Adrenal gland (tissue), 12 donors: ENCODE results near the gene C22orf31. TPM values are rescaled to one million over a fixed set of nuclear protein-coding genes. Genes with fewer than 3 reads are reported as not detected.

Experiments used
- DNase-seq, 7 donors: peaks; one replicate each; pipeline ENCODE4 v3.0.0-alpha.2; 2019 to 2020
- H3K27ac ChIP-seq, 5 donors: fragments of 200-600 bp; sonication (generic) in 4 of 5; 1 replicate in 3 of 5; 2 replicates in 2 of 5; pipeline versions ENCODE4 v1.5.1 to v1.8.0; 2016 to 2020; ENCODE audit warnings: mild to moderate bottlenecking in 1 of 5
- H3K27me3 ChIP-seq: fragments of 200-600 bp; 2 replicates; pipeline ENCODE4 v1.8.0; 2021
- H3K36me3 ChIP-seq, 2 donors: fragments of 200-600 bp; replicated peaks in 1 of 2; 1 replicate in 1 of 2; 2 replicates in 1 of 2; pipeline versions ENCODE4 v1.5.1 to v1.8.0; 2018 to 2022
- H3K4me1 ChIP-seq, 2 donors: fragments of 200-600 bp; replicated peaks in 1 of 2; 1 replicate in 1 of 2; 2 replicates in 1 of 2; pipeline versions ENCODE4 v1.5.1 to v1.8.0; 2018 to 2021
- H3K4me3 ChIP-seq, 4 donors: fragments of 200-600 bp; sonication (generic) in 3 of 4; one replicate each; pipeline ENCODE4 v1.5.1; 2016 to 2018
- H3K9me3 ChIP-seq, 3 donors: fragments of 200-600 bp; sonication (generic) in 1 of 3; replicated peaks in 1 of 3; 1 replicate in 2 of 3; 2 replicates in 1 of 3; pipeline versions ENCODE4 v1.5.1 to v1.8.0; 2016 to 2021
- CTCF ChIP-seq, 6 experiments: fragments of 450-650 bp in 4 of 6; fragments of 200-600 bp in 2 of 6; sonication (generic) in 1 of 6; IDR thresholded peaks; 1 replicate in 5 of 6; 2 replicates in 1 of 6; pipeline versions ENCODE4 v1.5.1 to v1.8.0; 2016 to 2021; ENCODE audit warnings: antibody characterized with exemption in 6 of 6, mild to moderate bottlenecking in 2 of 6, moderate library complexity in 1 of 6
- POLR2A ChIP-seq, 2 donors: fragments of 450-650 bp; IDR thresholded peaks; one replicate each; pipeline ENCODE4 v1.6.1; 2017; ENCODE audit warnings: antibody characterized with exemption in 2 of 2, mild to moderate bottlenecking in 2 of 2, moderate library complexity in 1 of 2
- WGBS, 4 donors: extraction: QIAGEN DNeasy Blood & Tissue Kit in 2 of 4; methylation state at CpG; one replicate each; pipeline versions ENCODE4 v1.1.5 to v1.1.7; 2013 to 2017; 5-methylcytosine and 5-hydroxymethylcytosine counted together
- intact Hi-C, 2 donors: fragments of 100-400 bp; cut with DNase I; formaldehyde crosslinking; loops; one replicate each; pipeline versions ENCODE4 v1.14.1 to v1.15.0; 2022 to 2023
- polyA plus RNA-seq, 3 donors: library from polyadenylated mRNA; stranded (reverse); fragments of 200-250 nt in 2 of 3; fragments of 350-450 nt in 1 of 3; fragmentation: Illumina TruSeq in 1 of 3; extraction: RNeasy Lipid Tissue Mini Kit (QIAGEN cat#74804) in 1 of 3; gene quantifications; one replicate each; pipeline ENCODE4 v1.2.3, GENCODE V29; 2013 to 2014
- total RNA-seq, 9 donors: library from RNA; depleted of rRNA in 4 of 9; stranded (reverse); fragments of >200 nt in 4 of 9; fragments of 120-200 nt in 1 of 9; fragmentation: NEBNext Ultra II Directional in 1 of 9; extraction: Animal tissue kit (Norgen Biotek cat#: 25700) in 1 of 9; gene quantifications; one replicate each; pipeline versions ENCODE4 v1.1.0 to v1.2.4, GENCODE V29; 2013 to 2023
- donor health status: healthy with polysubstance abuse.
- donor health status: Bipolar disorder and iron deficiency.
- donor health status: DM: yes; HTN: yes; CAD: no.
- donor health status: DM: no; HTN: no; CAD: no.
- donor health status: DM: no; HTN: no; CAD: no.
- donor health status: DM: yes; HTN: yes; CAD: no.

Gene C22orf31
- total and polyA plus RNA-seq, 12 donors: 0.11 to 1.9 (median 0.90) TPM; not detected in 8

- Histone ChIP-seq H3K36me3 (no peaks in the 10 kb centered on the region), H3K4me3 (peak overlapping the region in 1 of 4 donors; percentile 76), H3K9me3 (no peaks in the 10 kb centered on the region), H3K27ac (no peak overlapping the region), H3K27me3 (no peaks in the 10 kb centered on the region), H3K4me1 (peaks cover 0 to 35% of the 10 kb centered on the region in 2 donors)
- WGBS, 4 donors: 24 to 53% (median 37%) methylated on average over 24 to 60 of the region's 60 CpGs
- intact Hi-C loops: loop anchor here (5.0 to 10.0 kb wide), 2 partner anchors 81 to 83 kb away; no protein-coding TSS in a partner anchor
- TF ChIP-seq CTCF (IDR thresholded peaks at IDR 0.05): no peak
- TF ChIP-seq POLR2A (IDR thresholded peaks at IDR 0.05): no peak
- DNase-seq: peak in 1 of 7 donors; percentile 31
Measured at GRCh38 chr22:29071261-29072045, 9.8 kb upstream of the C22orf31 start.

- H3K27ac ChIP-seq: no peak overlapping the region
- H3K9me3 ChIP-seq: no peaks in the 10 kb centered on the region
- DNase-seq: peak in 1 of 7 donors; percentile 10
- peaks cover 0 to 35% of the 10 kb centered on the region in 2 donors for H3K4me1 ChIP-seq
- intact Hi-C loops: loop anchor here (5.0 to 10.0 kb wide), 2 partner anchors 82 to 84 kb away; no protein-coding TSS in a partner anchor
- no peaks in the 10 kb centered on the region for H3K27me3 ChIP-seq
- TF ChIP-seq POLR2A (IDR thresholded peaks at IDR 0.05): no peak
- no peak for TF ChIP-seq CTCF (IDR thresholded peaks at IDR 0.05)
- 98 to 100% (median 98%) methylated on average over 4 of the region's 4 CpGs for WGBS, 4 donors
- H3K4me3 ChIP-seq: no peak overlapping the region
- no peaks in the 10 kb centered on the region for H3K36me3 ChIP-seq
Measured at GRCh38 chr22:29070490-29070889, 8.9 kb upstream of the C22orf31 start.

- TF ChIP-seq CTCF (IDR thresholded peaks at IDR 0.05) (no peak), POLR2A (IDR thresholded peaks at IDR 0.05) (no peak)
- intact Hi-C loops: no loop called here
- H3K4me1 ChIP-seq: peaks cover 0 to 27% of the 10 kb centered on the region in 2 donors
- no peak overlapping the region for H3K4me3 ChIP-seq
- peak in 2 of 7 donors; percentile 26 to 35 for DNase-seq
- 67 to 73% (median 72%) methylated on average over 4 of the region's 4 CpGs for WGBS, 4 donors
- no peaks in the 10 kb centered on the region for H3K36me3 ChIP-seq
- no peaks in the 10 kb centered on the region for H3K9me3 ChIP-seq
- no peaks in the 10 kb centered on the region for H3K27me3 ChIP-seq
- H3K27ac ChIP-seq: no peak overlapping the region
Measured at GRCh38 chr22:29069463-29069862, 7.8 kb upstream of the C22orf31 start.

GRCh38 chr22:29065468-29066190 is 4.0 kb upstream of the C22orf31 start:
- Histone ChIP-seq H3K4me3 (no peak overlapping the region), H3K27me3 (no peaks in the 10 kb centered on the region), H3K27ac (no peak overlapping the region), H3K9me3 (no peaks in the 10 kb centered on the region), H3K4me1 (peaks cover 0 to 4% of the 10 kb centered on the region in 2 donors), H3K36me3 (no peaks in the 10 kb centered on the region)
- DNase-seq: no peak
- TF ChIP-seq POLR2A (IDR thresholded peaks at IDR 0.05) (no peak), CTCF (IDR thresholded peaks at IDR 0.05) (no peak)
- intact Hi-C loops: no loop called here
- 34 to 41% (median 36%) methylated on average over 7 of the region's 7 CpGs for WGBS, 4 donors
